ENCODE measurements around the gene DNAJC17.

The DNAJC17 gene

DNA sequence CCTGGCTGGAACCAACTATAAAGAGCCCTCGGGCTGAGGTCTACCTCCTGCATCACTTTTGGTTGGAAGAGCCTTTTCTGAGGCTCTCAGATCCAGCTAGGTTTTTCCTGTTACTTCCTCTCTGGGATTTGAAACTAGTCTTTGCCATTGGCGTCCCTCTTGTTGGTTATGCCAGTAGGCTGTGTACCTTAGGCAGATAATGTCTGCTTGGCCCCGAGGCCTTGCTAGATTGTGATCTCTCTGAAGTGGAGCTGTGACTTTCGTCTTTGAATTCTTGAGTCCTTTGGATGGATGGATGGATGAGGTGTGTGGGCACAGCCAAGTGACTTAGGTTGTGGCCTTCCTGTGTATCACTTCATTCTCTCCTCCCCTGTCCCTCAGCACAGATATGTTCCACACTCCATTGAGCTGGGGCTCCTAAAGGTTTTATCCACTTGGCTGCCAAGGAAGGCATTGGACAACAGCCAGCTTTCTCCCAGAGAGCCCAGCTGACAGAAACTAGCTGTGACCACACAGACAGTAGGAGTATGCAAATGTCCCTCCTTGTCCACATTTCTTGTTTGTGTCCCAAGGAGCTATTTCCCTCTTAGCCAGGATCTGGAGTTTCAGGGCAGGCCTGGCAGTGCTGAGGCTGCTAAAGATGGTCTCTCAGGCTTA, 7.9 kb upstream of the DNAJC17 start:
- Mint-ChIP-seq H3K36me3 (peaks cover 20% of the 10 kb centered on the region), H3K4me3 (no peak overlapping the region), H3K9me3 (no peaks in the 10 kb centered on the region), H3K4me1 (no peaks in the 10 kb centered on the region), H3K27ac (no peak overlapping the region)
- no peak for ATAC-seq
- DNase-seq (ENCODE audit: low spot score in 2 of 2) = no peak

DNA sequence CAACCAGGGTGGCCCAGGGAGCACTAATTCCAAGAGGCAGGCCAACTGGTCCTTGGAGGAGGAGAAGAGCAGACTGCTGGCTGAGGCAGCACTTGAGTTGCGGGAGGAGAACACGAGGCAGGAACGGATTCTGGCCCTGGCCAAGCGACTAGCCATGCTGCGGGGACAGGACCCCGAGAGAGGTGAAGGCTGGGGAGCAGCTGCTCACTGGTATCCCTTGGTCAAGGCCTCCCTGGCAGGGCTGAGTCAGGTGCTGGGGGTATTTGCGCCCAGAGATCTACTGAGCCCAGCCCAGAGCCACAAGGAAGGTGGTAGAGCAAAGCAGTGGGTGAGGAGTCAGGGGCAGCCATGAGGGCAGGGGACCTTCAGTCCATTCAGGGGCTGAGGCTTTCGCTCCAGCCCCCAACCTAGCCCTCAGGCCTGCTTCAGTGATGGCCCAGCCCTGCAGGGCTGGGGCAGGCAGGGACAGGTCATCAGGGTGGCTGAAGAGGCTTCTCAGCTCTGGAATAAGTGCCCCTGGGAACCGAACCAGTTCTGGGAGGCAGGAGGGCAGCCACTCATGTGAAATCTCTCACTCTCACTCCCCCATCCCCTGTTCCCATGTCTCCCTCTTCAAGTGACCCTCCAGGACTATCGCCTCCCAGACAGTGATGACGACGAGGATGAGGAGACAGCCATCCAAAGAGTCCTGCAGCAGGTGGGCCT, 5.6 kb upstream of the DNAJC17 start:
- Mint-ChIP-seq H3K4me3 (no peak overlapping the region), H3K36me3 (peaks cover 25% of the 10 kb centered on the region), H3K4me1 (peaks cover 15% of the 10 kb centered on the region), H3K27ac (peak overlapping the region; percentile 89), H3K9me3 (no peaks in the 10 kb centered on the region)
- DNase-seq (ENCODE audit: low spot score in 2 of 2) = no peak
- no peak for ATAC-seq

DNA sequence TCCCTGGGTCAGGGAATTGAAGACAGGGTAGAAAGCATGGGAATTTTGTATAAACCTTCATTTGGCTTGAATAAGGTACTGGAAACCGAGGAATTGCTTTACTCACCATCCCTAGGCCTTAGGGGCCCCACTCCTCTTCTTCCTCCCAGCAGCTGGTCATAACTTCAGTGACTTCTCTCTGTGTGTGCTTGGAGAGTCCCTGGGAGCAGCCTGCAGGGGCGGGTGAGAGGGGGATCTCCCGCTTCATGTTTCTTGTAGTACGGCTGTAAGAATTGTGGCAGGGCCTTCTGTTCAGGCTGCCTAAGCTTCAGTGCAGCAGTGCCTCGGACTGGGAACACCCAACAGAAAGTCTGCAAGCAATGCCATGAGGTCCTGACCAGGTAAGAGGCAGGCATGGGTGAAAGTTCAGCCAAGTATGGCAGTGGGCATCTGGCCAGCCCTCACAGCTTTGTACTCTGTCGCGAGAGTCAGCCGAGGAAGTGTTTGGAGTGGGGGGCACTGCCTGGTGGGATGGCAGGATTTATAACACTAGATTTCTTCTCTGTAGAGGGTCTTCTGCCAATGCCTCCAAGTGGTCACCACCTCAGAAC, 1.7 kb upstream of the DNAJC17 start:
- ATAC-seq (no peak), DNase-seq (ENCODE audit: low spot score in 2 of 2) (no peak)
- Mint-ChIP-seq H3K27ac (no peak overlapping the region), H3K4me1 (peaks cover 21% of the 10 kb centered on the region), H3K4me3 (peak overlapping the region; percentile 98), H3K36me3 (peaks cover 32% of the 10 kb centered on the region), H3K9me3 (no peaks in the 10 kb centered on the region)

DNA sequence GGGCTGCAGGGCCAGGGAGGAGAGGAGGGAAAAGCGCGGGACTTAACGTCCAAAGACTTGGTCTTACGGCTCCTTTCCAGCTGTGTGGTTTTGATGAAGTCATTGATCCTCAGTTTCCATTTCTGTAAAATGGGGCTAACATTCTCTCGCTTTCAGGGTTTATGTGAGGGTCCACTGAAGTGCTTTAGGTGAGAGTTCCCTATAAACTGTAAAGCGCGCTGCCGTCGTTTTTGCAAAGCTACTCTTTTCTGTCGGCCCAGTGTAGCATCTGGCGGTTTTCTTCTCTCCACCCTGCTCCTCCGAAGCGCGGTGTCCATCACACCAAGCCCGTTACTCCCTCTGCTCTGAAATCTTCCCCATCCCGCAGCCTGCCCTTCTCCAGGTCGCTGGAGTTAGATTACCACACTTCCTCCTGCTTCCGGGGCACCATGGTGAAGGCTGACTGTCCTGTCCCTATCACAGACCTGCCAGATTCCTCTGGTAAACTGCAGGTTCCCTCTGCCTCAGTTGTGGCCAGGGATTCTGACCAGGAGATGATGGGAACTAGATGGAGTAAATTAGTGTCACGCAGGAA, 702 bp upstream of the DNAJC17 start:
- Mint-ChIP-seq H3K4me1 (peaks cover 21% of the 10 kb centered on the region), H3K4me3 (peak overlapping the region; percentile 98), H3K36me3 (peaks cover 33% of the 10 kb centered on the region), H3K27ac (peak overlapping the region; percentile 98), H3K9me3 (no peaks in the 10 kb centered on the region)
- no peak for DNase-seq (ENCODE audit: low spot score in 2 of 2)
- ATAC-seq = no peak

DNA sequence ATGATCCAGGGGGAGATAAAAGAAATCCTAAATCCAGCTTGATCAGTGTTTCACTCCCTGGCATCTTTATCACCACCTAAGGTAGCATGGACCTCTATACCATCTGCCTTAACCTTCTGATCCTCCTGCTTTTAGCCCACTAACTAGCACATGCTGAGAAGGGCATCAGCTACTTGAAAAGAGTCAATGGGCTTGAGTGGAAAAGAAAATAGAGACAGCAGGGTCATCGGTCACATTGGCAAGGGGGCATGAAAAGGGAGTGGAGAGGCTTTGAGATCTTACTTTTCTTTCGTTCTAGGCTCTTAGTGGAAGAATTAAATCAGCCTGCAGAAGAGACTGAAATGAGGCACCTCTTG, 623 bp downstream of the DNAJC17 start:
- Mint-ChIP-seq H3K4me3 (peak overlapping the region; percentile 98), H3K9me3 (no peaks in the 10 kb centered on the region), H3K27ac (peak overlapping the region; percentile 98), H3K36me3 (peaks cover 35% of the 10 kb centered on the region), H3K4me1 (peaks cover 30% of the 10 kb centered on the region)
- DNase-seq (ENCODE audit: low spot score in 2 of 2) = no peak
- ATAC-seq = peak; percentile 0

DNA sequence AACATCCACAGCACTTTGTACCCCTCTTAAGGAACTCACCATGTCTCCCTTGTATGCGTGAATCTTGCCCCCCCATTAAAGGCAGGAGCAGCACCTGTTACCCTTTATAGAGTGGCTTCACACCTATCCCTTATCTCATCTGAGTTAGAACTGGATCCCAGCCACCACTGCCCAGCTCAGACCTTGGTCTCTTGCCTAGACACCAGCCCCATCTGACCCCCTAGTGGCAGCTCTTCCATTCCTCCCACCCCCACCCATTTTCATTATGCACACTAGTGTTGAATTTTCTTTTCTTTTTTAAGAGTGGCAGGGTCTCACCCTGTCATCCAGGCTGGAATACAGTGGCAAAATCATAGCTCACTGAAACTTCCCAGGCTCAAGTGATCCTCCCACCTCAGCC, 3.6 kb downstream of the DNAJC17 start:
- H3K9me3 Mint-ChIP-seq = no peaks in the 10 kb centered on the region
- no peak overlapping the region for H3K4me3 Mint-ChIP-seq

DNA sequence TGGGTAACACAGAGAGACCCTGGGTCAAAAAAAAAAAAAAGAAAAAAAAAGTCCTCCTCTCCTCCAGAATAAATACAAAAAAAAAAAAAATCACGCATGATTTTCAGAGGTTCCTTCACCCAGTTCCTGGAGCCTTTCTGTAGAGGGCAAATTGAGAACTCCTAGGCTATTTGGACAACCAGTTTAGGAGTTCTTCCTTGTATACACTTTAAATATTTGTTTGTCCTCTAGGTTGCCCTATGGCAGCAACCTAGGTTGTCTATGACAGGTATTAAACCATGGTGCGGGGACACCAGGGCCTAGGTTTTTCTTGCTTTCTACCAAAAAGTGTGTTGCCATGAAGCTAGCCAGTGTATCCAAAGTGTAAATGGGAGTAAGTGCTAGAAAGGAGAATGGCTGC, 4.2 kb downstream of the DNAJC17 start:
- no peak overlapping the region for H3K27ac Mint-ChIP-seq

More for the DNA sequence above, 3.6 kb downstream of the DNAJC17 start:
- peak overlapping the region; percentile 26 for H3K27ac Mint-ChIP-seq
- DNase-seq (ENCODE audit: low spot score in 2 of 2) = no peak
- H3K4me1 Mint-ChIP-seq = peaks cover 37% of the 10 kb centered on the region
- H3K36me3 Mint-ChIP-seq = peaks cover 46% of the 10 kb centered on the region
- ATAC-seq = no peak

DNA sequence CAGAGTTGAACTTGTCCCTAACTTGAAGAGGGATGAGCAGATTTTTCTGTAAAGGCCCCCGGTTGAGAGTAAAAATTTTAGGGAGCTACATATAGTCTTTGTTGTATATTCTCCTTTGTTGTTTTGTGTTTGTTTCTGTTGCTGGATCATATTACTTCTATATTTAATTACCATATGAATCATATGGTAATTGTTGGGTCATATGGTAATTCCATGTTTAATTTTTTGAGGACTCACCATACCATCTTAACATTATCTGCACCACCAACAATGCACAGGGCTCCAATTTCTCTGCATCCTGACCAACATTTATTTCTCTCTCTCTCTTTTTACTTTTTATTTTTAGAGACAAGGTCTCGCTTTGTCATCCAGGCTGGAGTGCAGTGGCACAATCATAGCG, 7.8 kb downstream of the DNAJC17 start:
- peaks cover 37% of the 10 kb centered on the region for H3K4me1 Mint-ChIP-seq
- no peaks in the 10 kb centered on the region for H3K9me3 Mint-ChIP-seq
- H3K27ac Mint-ChIP-seq = peak overlapping the region; percentile 32
- DNase-seq (ENCODE audit: low spot score in 2 of 2) (no peak), ATAC-seq (no peak)
- no peak overlapping the region for H3K4me3 Mint-ChIP-seq
- peaks cover 51% of the 10 kb centered on the region for H3K36me3 Mint-ChIP-seq

More for the DNA sequence above, 4.2 kb downstream of the DNAJC17 start:
- Mint-ChIP-seq H3K4me3 (no peak overlapping the region), H3K4me1 (peaks cover 37% of the 10 kb centered on the region), H3K36me3 (peaks cover 52% of the 10 kb centered on the region), H3K9me3 (no peaks in the 10 kb centered on the region)
- no peak for DNase-seq (ENCODE audit: low spot score in 2 of 2)
- ATAC-seq = no peak

DNA sequence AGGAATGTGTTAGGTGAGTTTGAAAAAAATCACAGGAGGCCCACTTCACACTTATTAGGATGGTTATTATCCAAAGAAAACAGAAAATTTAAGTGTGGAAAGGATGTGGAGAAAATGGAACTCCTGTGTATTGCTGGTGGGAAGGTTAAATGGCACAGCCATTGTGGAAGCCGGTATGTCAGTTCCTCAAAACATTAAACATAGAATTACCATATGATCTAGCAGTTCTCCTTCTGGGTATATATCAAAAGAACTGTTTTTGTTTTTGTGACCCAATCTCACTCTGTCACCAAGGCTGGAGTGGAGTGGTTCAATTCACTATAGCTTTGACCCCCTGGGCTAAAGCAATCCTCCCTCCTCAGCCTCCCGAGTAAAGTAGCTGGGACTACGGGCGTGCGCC, 10.8 kb downstream of the DNAJC17 start:
- H3K4me1 Mint-ChIP-seq = peaks cover 39% of the 10 kb centered on the region
- no peaks in the 10 kb centered on the region for H3K9me3 Mint-ChIP-seq
- no peak for DNase-seq (ENCODE audit: low spot score in 2 of 2)
- no peak overlapping the region for H3K27ac Mint-ChIP-seq
- H3K36me3 Mint-ChIP-seq = peaks cover 55% of the 10 kb centered on the region
- H3K4me3 Mint-ChIP-seq = no peak overlapping the region
- ATAC-seq = no peak

DNA sequence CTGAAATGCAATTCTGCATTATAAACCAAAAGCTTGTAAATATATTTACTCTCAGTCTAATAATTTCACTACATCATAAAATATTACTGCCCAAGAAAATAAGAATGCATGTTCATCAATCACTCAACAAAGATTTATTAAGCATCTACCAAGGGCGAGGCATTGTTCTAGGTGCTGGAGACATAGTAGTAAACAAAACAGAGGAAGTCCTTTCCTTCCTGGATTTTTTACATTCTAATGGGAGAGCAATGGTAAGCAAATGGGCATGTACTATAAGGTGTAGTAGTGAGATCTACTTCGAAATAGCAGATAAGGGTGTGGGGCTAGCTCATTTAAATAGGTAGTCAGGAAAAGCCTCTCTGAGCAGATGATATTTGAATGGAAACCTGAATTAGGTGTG, 11.2 kb downstream of the DNAJC17 start:
- no peak overlapping the region for H3K4me3 Mint-ChIP-seq
- ATAC-seq = no peak
- H3K4me1 Mint-ChIP-seq = peaks cover 34% of the 10 kb centered on the region
- peaks cover 50% of the 10 kb centered on the region for H3K36me3 Mint-ChIP-seq
- H3K9me3 Mint-ChIP-seq = no peaks in the 10 kb centered on the region
- H3K27ac Mint-ChIP-seq = peak overlapping the region; percentile 3
- DNase-seq (ENCODE audit: low spot score in 2 of 2) = no peak

DNA sequence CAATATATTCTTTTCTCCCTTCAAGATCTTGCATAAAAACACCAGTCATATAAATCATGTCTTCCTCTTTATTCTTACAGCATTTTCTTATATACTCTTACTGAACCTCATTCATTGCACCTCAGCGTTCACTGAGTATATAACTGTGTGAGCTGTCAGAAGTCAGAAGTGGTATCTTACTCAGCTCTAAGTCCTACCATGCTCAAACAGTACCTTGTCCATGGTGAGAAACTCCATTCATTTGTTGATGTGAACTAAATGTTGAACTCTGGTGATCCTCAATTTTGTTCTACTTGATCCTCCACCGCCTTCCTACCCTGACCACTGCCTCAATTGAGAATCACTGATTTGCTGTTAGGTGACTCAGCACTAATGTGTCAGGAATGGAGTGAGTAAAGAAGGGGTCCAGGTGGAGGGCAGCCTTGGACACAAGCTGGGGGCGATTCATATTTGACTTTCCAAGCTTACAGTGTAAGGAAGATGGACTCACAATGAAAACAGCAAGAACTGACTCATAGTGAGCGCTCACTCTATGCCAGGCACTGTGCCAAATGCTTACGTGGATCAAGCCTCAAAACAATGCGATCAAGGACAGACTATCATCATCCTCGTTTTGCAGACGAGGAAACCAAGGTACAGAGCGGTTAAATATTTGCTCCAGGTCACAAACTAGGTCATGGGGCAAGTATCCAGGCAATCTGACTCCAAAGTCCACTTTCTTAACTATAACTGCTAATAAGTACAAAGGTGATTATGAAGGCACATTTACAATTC, 13.9 kb downstream of the DNAJC17 start:
- peaks cover 32% of the 10 kb centered on the region for H3K4me1 Mint-ChIP-seq
- peak; percentile 93 for ATAC-seq
- peak overlapping the region; percentile 20 for H3K27ac Mint-ChIP-seq
- no peaks in the 10 kb centered on the region for H3K9me3 Mint-ChIP-seq
- DNase-seq (ENCODE audit: low spot score in 2 of 2) = peak in 1 of 2 donors; percentile 74
- peaks cover 35% of the 10 kb centered on the region for H3K36me3 Mint-ChIP-seq
- H3K4me3 Mint-ChIP-seq = no peak overlapping the region

DNA sequence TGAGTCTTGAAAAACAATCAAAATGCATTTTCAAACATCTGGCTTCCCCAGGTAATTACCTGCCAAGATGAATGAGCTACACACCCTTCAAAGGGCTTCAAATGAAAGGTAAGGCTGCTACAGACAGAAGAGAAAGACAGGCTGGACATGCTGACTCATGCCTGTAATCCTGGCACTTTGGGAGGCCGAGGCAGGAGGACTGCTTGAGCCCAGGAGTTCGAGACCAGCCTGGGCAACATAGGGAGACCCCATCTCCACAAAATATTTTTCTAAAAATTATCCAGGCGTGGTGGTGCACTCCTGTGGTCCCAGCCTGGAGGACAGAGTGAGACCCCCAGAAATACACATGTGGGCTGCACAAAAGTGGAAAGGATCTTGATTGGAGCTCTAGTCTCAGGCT, 14.9 kb downstream of the DNAJC17 start:
- Mint-ChIP-seq H3K9me3 (no peaks in the 10 kb centered on the region), H3K4me3 (no peak overlapping the region), H3K4me1 (peaks cover 34% of the 10 kb centered on the region), H3K27ac (no peak overlapping the region), H3K36me3 (peaks cover 25% of the 10 kb centered on the region)
- DNase-seq (ENCODE audit: low spot score in 2 of 2) (no peak), ATAC-seq (no peak)

DNA sequence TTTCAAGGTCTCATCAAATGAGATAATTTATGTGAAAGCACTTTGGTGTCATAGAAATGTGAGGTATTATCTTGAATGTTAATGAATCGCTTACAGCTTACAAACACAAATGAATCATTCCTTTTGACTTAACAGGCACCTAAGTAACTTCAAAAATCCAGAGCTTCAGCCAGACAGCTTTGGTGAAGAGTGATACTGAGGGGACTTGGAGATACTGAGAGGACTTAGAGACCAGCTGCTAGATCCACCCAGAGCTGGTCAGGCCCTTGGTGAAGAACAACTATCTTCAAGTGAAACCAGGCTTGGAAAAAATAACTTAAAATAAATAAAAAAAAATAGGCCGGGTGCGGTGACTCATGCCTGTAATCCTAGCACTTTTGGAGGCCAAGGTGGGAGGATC, 16.6 kb downstream of the DNAJC17 start:
- H3K36me3 Mint-ChIP-seq = peaks cover 25% of the 10 kb centered on the region
- no peaks in the 10 kb centered on the region for H3K9me3 Mint-ChIP-seq
- peaks cover 37% of the 10 kb centered on the region for H3K4me1 Mint-ChIP-seq
- ATAC-seq (no peak), DNase-seq (ENCODE audit: low spot score in 2 of 2) (no peak)
- no peak overlapping the region for H3K27ac Mint-ChIP-seq
- H3K4me3 Mint-ChIP-seq = no peak overlapping the region

DNA sequence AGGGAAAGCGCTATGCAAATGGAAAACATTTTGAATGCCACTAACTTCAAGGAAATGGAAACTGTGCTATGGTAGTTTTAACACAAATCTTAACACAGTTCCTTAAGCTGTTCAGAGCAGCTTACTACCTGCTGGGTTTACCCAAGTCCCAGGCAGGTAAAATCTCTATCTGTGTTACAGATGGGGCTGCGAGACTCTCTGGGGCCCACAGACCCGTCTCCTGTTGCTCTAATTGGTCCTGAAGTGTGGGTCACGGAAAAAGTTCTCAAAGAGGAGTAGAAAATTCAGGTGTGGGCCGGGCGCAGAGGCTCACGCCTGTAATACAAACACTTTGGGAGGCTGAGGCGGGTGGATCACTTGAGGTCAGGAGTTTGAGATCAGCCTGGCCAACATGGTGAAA, 17.3 kb downstream of the DNAJC17 start:
- no peak for DNase-seq (ENCODE audit: low spot score in 2 of 2)
- Mint-ChIP-seq H3K36me3 (peaks cover 25% of the 10 kb centered on the region), H3K4me1 (peaks cover 37% of the 10 kb centered on the region), H3K27ac (peak overlapping the region; percentile 84), H3K4me3 (no peak overlapping the region), H3K9me3 (no peaks in the 10 kb centered on the region)
- ATAC-seq = no peak

DNA sequence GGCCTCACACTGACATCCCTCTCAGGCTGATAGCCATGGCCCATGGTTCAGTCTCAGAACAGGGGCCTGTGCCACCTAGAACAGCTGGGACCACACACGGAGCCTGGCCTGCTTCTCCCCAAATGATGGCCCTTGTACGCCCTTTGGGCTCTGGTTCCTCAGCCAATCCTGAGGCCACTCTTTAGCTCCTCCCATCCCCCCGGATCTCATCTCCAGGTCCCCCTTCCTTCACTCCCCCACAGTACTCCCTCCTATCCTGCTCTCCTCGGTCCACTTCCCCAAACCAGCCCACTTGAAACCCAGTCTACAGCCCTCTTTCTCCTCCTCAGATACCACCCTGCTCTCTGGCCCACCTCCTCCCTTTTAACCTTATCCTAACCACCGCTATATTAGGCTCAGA, 18.2 kb downstream of the DNAJC17 start:
- DNase-seq (ENCODE audit: low spot score in 2 of 2) (no peak), ATAC-seq (no peak)
- H3K9me3 Mint-ChIP-seq = no peaks in the 10 kb centered on the region
- H3K4me1 Mint-ChIP-seq = peaks cover 37% of the 10 kb centered on the region
- peaks cover 25% of the 10 kb centered on the region for H3K36me3 Mint-ChIP-seq
- H3K4me3 Mint-ChIP-seq = no peak overlapping the region
- peak overlapping the region; percentile 84 for H3K27ac Mint-ChIP-seq

All from stimulated activated effector memory CD8-positive, alpha-beta T cell treated with anti-CD3 and anti-CD28 coated beads, Interleukin-12 subunit alpha, Interleukin-12 subunit beta, amount 100 ng/mL, for 72 hours (primary cell).